Cardiac ventricle fibroblast (primary cell): ENCODE results near the gene COG5. TPM values are rescaled to one million over a fixed set of nuclear protein-coding genes. Genes with fewer than 3 reads are reported as not detected.

Experiments
- total RNA-seq: library from RNA; depleted of rRNA; stranded (reverse); fragments of >200 nt; gene quantifications from 2 replicates; pipeline ENCODE4 v1.2.3, GENCODE V29; 2015

COG5 gene
- 13.0 and 73.8 TPM in 2 replicates for total RNA-seq

DNA sequence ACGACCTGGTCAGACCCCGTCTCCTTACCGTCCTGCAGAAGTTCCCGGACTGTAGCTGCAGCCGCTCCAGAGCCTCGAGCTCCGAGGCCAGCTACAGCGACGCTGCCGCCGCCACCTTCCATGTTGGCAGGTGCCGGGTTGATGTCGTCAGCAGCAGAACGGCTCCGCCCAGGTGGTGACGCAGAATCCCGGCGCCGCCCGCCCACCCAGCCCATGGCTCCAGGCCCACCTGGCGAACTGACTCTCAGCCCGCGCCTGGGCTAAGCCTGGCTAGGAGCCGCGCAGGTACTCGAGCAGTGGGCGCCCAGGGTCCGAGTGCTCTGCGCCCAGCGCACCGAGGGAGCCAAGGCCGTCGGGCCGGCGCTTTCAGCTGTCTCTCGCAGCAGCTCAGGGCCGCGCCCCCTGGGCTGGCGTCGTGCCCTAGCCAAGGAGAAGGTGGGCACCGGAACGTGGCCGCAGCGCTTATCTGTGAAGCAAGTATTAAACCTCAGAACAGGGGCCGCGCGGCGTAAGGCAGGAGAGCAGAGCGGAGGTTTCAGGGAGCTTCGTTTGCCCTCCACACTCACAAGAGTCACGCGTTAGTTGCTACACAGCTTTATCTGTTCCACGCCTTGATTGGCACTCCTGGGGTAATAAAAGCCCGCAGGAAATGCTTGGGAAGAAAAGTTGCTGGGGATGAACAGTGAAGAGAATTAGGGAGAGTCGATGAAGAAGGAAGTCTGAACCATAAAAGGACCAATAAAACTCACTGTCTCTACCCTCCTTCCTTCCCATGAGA is at the start of gene COG5, which contains the start of gene DUS4L:
Gene COG5 (minus strand): TSS at position 146 of the 778 bp plus-strand sequence. CDS start 24 bp downstream, at position 122.
Gene DUS4L (plus strand): TSS at position 197 of the 778 bp plus-strand sequence. CDS start 3,100 bp downstream, outside the sequence.

GRCh38 chr7:107579885-107580715 is 16.4 kb upstream of the COG5 start, which contains the start of gene BCAP29:
TSS of gene BCAP29 (plus strand) at chr7:107580246. CDS start at chr7:107580773, 527 bp downstream.

DNA sequence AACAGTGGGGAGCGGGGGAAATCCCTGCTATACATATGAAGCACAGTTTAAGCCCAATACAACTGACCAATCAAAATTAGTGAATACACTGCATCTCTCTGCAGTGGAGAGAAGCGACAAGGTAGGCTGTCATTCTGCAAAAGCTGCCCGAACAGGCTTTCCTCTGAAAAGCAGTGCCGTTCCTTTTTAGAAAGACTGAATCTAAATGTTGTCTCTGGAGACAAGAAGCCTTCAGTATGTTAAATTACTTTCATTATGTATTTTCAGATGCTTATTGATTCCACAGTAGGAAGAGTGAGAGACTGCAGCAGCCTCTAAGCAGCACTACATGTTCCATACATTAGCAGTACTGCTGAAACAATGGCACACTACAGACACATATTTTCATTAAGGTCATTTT is 93.8 kb downstream of the COG5 start, which contains the start of gene GPR22:
Gene GPR22 (plus strand): TSS at position 129 of the 400 bp plus-strand sequence. CDS start 4,004 bp downstream, outside the sequence.

GRCh38 chr7:107168233-107169119 is 395.2 kb downstream of the COG5 start, which contains the start of gene HBP1:
TSS of gene HBP1 (plus strand) at chr7:107169003. CDS start at chr7:107179894, 10,891 bp downstream.

Other genes with a start within 250 kb of the COG5 start
- gene GPR22, start 93.9 kb downstream of the COG5 start, total RNA-seq: not detected in 2 replicates
- 1.8 and 3.6 TPM in 2 replicates for gene DUS4L, start 51 bp upstream of the COG5 start, total RNA-seq
- 54.1 and 76.3 TPM in 2 replicates for gene BCAP29, start 16.3 kb upstream of the COG5 start, total RNA-seq
- 0.05 and 0.44 TPM in 2 replicates for gene SLC26A4, start 96.9 kb upstream of the COG5 start, total RNA-seq
- gene CBLL1, start 180.2 kb upstream of the COG5 start, total RNA-seq: 7.7 and 17.5 TPM in 2 replicates
- gene SLC26A3, start 239.3 kb upstream of the COG5 start, total RNA-seq: not detected in 2 replicates